CD8-positive, alpha-beta memory T cell (primary cell): ENCODE results near the gene DNAH3. TPM values are rescaled to one million over a fixed set of nuclear protein-coding genes. Genes with fewer than 3 reads are reported as not detected.
"Not testable (repeated sequence)": the region's sequence is repeated elsewhere in the genome, so short reads cannot be mapped to it uniquely, and the experiment has no call there.

Experiments used
- CTCF ChIA-PET: fragments of 350-600 bp; sonication (Branson Sonifier 250); formaldehyde crosslinking; loops from one replicate; lab custom pipeline; 2021; ENCODE audit warnings: antibody characterized with exemption; lab: Charles Lee
- POLR2A ChIA-PET: fragments of 350-600 bp; sonication (Branson Sonifier 250); formaldehyde crosslinking; loops from one replicate; lab custom pipeline; 2021; ENCODE audit warnings: antibody characterized with exemption; lab: Charles Lee
- DNase-seq, 5 donors: peaks; one replicate each; pipeline versions ENCODE4 v3.0.0 to v3.0.0-alpha.2; 2020 to 2022; ENCODE audit warnings: mixed read lengths in 1 of 5
- H3K27ac ChIP-seq: one replicate; pipeline ENCODE4 v1.7.0; 2013; ENCODE audit warnings: low read depth, mild to moderate bottlenecking, low read length, moderate library complexity
- H3K27me3 ChIP-seq: 2 replicates; pipeline ENCODE4 v1.7.0; 2013; ENCODE audit warnings: low read length, mild to moderate bottlenecking; ENCODE audit not compliant: insufficient read depth, poor library complexity, severe bottlenecking
- H3K36me3 ChIP-seq: 2 replicates; pipeline ENCODE4 v1.7.0; 2013; ENCODE audit warnings: mild to moderate bottlenecking, low read length, moderate library complexity; ENCODE audit not compliant: insufficient read depth
- H3K4me1 ChIP-seq: 2 replicates; pipeline ENCODE4 v1.7.0; 2013; ENCODE audit warnings: mild to moderate bottlenecking, low read length, moderate library complexity; ENCODE audit not compliant: insufficient read depth
- H3K4me3 ChIP-seq: 2 replicates; pipeline ENCODE4 v1.7.0; 2013; ENCODE audit warnings: mild to moderate bottlenecking, low read length
- H3K9me3 ChIP-seq: 2 replicates; pipeline ENCODE4 v1.7.0; 2013; ENCODE audit warnings: mild to moderate bottlenecking, low read length
- H3K27ac Mint-ChIP-seq, 8 donors: one replicate each; pipeline ENCODE4 v1.8.0; 2020 to 2021; ENCODE audit warnings: mixed read lengths in 8 of 8, mild to moderate bottlenecking in 6 of 8, inconsistent platforms in 3 of 8, moderate library complexity in 3 of 8
- H3K27me3 Mint-ChIP-seq, 2 donors: one replicate each; pipeline ENCODE4 v1.8.0; 2020 to 2021; ENCODE audit warnings: mixed read lengths in 2 of 2, mild to moderate bottlenecking in 1 of 2, moderate library complexity in 1 of 2
- H3K36me3 Mint-ChIP-seq, 3 donors: one replicate each; pipeline ENCODE4 v1.8.0; 2020 to 2021; ENCODE audit warnings: mixed read lengths in 3 of 3, inconsistent platforms in 1 of 3, mild to moderate bottlenecking in 1 of 3
- H3K4me1 Mint-ChIP-seq, 3 donors: one replicate each; pipeline ENCODE4 v1.8.0; 2020 to 2021; ENCODE audit warnings: mixed read lengths in 3 of 3, inconsistent platforms in 1 of 3, mild to moderate bottlenecking in 1 of 3
- H3K4me3 Mint-ChIP-seq, 7 donors: one replicate each; pipeline ENCODE4 v1.8.0; 2020 to 2021; ENCODE audit warnings: mixed read lengths in 7 of 7, mild to moderate bottlenecking in 6 of 7, moderate library complexity in 4 of 7, inconsistent platforms in 2 of 7
- H3K9me3 Mint-ChIP-seq, 5 donors: one replicate each; pipeline ENCODE4 v1.8.0; 2020 to 2022; ENCODE audit warnings: mixed read lengths in 5 of 5, mild to moderate bottlenecking in 3 of 5, moderate library complexity in 2 of 5, inconsistent platforms in 1 of 5
- polyA plus RNA-seq: library from polyadenylated mRNA; unstranded; fragments of 300-500 nt; fragmentation: Illumina TruSeq; gene quantifications from one replicate; pipeline ENCODE4 v1.2.3, GENCODE V29; 2021
- total RNA-seq, 2 experiments: library from RNA; stranded (reverse); gene quantifications; one replicate each; pipeline ENCODE4 v1.2.3, GENCODE V29; 2021

DNAH3 gene
- total RNA-seq (not detected), polyA plus RNA-seq (not detected)

DNA sequence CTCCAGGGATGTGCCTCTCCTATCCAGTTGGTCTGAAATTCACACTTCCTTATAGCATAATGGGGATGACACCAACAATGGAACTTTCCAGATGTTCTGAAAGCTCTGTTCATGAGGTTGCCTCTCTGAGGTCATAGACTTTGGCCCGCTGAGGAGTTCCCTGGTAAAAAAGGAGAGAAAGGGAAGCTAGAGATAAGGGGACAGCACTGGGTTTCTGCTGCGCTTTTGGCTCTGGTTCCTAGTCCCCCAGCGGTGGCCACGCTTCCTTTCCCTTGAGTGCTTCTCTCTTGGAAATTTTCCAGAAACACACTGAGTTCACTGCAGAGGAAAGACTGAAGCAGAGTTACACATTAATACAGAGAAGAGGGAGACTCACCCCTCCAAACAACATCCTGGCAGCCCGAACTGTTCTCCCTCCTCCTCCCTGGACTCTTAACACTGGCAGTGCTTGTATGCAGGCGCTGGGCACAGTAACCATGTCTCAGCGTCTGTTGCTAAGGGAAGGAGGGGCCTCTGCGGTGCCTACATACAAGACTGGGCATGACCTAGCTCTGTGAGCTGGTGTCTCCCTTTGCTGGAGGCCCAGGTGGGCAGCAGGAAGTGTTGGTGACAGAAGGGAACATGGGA is at the start of gene DNAH3:
Gene DNAH3 (minus strand): TSS at position 472 of the 627 bp plus-strand sequence. CDS start 527 bp downstream, outside the sequence.
- no peaks in the 10 kb centered on the region for H3K36me3 ChIP-seq
- Mint-ChIP-seq H3K9me3 (no peaks in the 10 kb centered on the region), H3K27ac (peak within 1 kb of the TSS in 1 of 8 donors; percentile 41), H3K36me3 (no peaks in the 10 kb centered on the region), H3K4me3 (no peak within 1 kb of the TSS), H3K4me1 (no peaks in the 10 kb centered on the region), H3K27me3 (peaks cover 15 to 45% of the 10 kb centered on the region in 2 donors)
- no peak within 1 kb of the TSS for H3K4me3 ChIP-seq
- ChIA-PET POLR2A (no interaction called here), CTCF (no interaction called here)
- no peak for DNase-seq
- peaks cover 5% of the 10 kb centered on the region for H3K27me3 ChIP-seq
- no peaks in the 10 kb centered on the region for H3K9me3 ChIP-seq
- no peaks in the 10 kb centered on the region for H3K4me1 ChIP-seq
- H3K27ac ChIP-seq, result no peak within 1 kb of the TSS

- H3K27me3 Mint-ChIP-seq, result peaks cover 10 to 31% of the 10 kb centered on the region in 2 donors
- H3K4me3 Mint-ChIP-seq, result no peak overlapping the region
- CTCF ChIA-PET, result no interaction called here
These were observed 49.1 kb upstream of the DNAH3 start for GRCh38 chr16:21199607-21200218.

DNA sequence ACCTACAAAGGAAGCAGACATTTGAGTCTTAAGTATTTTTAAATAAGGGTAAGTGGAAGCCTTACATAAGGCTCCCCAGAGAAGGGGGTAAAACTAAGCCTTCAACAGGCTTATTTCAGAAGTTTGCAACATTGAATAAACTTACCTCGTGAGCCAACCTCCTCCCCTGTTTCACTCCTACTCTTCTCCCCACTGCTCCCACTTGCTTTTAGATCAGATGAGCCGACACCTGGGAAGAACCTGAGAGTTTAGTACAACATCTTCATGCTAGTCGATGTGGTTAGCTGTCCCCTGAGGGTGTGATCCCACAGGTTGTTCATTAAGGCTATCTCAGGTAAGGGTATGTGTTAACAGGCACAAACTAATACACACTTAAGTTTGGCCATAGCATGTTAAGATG is 47.0 kb upstream of the DNAH3 start:
- H3K27ac Mint-ChIP-seq, result no peak overlapping the region
- Histone ChIP-seq H3K27me3 (no peaks in the 10 kb centered on the region), H3K27ac (no peak overlapping the region), H3K4me3 (no peak overlapping the region), H3K9me3 (no peaks in the 10 kb centered on the region), H3K4me1 (no peaks in the 10 kb centered on the region), H3K36me3 (no peaks in the 10 kb centered on the region)
- H3K27me3 Mint-ChIP-seq, result peaks cover 19 to 48% of the 10 kb centered on the region in 2 donors
- no peaks in the 10 kb centered on the region for H3K36me3 Mint-ChIP-seq
- no peak for DNase-seq
- no peaks in the 10 kb centered on the region for H3K9me3 Mint-ChIP-seq
- CTCF ChIA-PET, result interaction anchor here (1.4 kb wide), 1 partner anchor 9 kb away, joined by 5 read pairs; no protein-coding TSS in a partner anchor
- H3K4me3 Mint-ChIP-seq, result no peak overlapping the region
- H3K4me1 Mint-ChIP-seq, result no peaks in the 10 kb centered on the region
- POLR2A ChIA-PET, result no interaction called here

More at GRCh38 chr16:21199607-21200218, 49.1 kb upstream of the DNAH3 start:
- Mint-ChIP-seq H3K27ac (no peak overlapping the region), H3K4me1 (no peaks in the 10 kb centered on the region), H3K9me3 (no peaks in the 10 kb centered on the region), H3K36me3 (no peaks in the 10 kb centered on the region)
- no peak overlapping the region for H3K4me3 ChIP-seq
- H3K27me3 ChIP-seq, result no peaks in the 10 kb centered on the region
- DNase-seq, result no peak
- H3K27ac ChIP-seq, result no peak overlapping the region
- POLR2A ChIA-PET, result no interaction called here
- no peaks in the 10 kb centered on the region for H3K4me1 ChIP-seq
- H3K36me3 ChIP-seq, result no peaks in the 10 kb centered on the region
- H3K9me3 ChIP-seq, result no peaks in the 10 kb centered on the region

DNA sequence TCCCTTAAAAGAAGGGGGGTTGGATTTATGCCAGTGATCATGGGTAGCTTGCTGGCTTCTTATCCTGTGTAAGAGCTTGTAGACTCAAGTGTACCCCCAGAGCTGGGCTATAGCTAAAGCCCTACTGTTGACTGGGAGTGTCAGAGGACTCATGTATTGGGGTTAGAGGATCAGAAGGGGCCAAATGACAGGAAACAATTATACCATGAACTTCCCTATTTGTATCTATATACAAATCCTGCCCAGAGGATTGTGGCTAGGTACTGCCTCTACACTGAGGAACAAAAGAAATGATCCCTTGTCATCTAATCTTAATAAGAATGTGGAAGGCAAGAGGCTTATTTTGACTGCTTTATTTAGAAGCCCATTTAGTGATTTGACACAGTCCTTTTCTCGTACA is 46.5 kb upstream of the DNAH3 start:
- no peaks in the 10 kb centered on the region for H3K27me3 ChIP-seq
- no peak overlapping the region for H3K27ac ChIP-seq
- no peaks in the 10 kb centered on the region for H3K4me1 ChIP-seq
- no peak overlapping the region for H3K4me3 Mint-ChIP-seq
- DNase-seq, result no peak
- H3K9me3 Mint-ChIP-seq, result no peaks in the 10 kb centered on the region
- H3K27me3 Mint-ChIP-seq, result peaks cover 19 to 48% of the 10 kb centered on the region in 2 donors
- no peaks in the 10 kb centered on the region for H3K36me3 ChIP-seq
- ChIA-PET POLR2A (no interaction called here), CTCF (no interaction called here)
- no peaks in the 10 kb centered on the region for H3K4me1 Mint-ChIP-seq
- no peaks in the 10 kb centered on the region for H3K9me3 ChIP-seq
- no peaks in the 10 kb centered on the region for H3K36me3 Mint-ChIP-seq
- no peak overlapping the region for H3K4me3 ChIP-seq
- no peak overlapping the region for H3K27ac Mint-ChIP-seq

- H3K4me3 Mint-ChIP-seq, H3K36me3 Mint-ChIP-seq, H3K27ac Mint-ChIP-seq, H3K9me3 Mint-ChIP-seq, DNase-seq, H3K9me3 ChIP-seq, POLR2A ChIA-PET, H3K27me3 ChIP-seq, CTCF ChIA-PET, H3K36me3 ChIP-seq, H3K4me1 Mint-ChIP-seq, H3K4me1 ChIP-seq, H3K27ac ChIP-seq, H3K4me3 ChIP-seq: not testable (repeated sequence)
- peaks cover 19 to 48% of the 10 kb centered on the region in 2 donors for H3K27me3 Mint-ChIP-seq
These were observed 44.7 kb upstream of the DNAH3 start for GRCh38 chr16:21195330-21195729.

- H3K4me1 ChIP-seq, result no peaks in the 10 kb centered on the region
- POLR2A ChIA-PET, result no interaction called here
- no peaks in the 10 kb centered on the region for H3K9me3 ChIP-seq
- H3K27me3 Mint-ChIP-seq, result peaks cover 19 to 52% of the 10 kb centered on the region in 2 donors
- no peak overlapping the region for H3K4me3 ChIP-seq
- H3K9me3 Mint-ChIP-seq, result peaks cover 0 to 4% (median 3%) of the 10 kb centered on the region in 5 donors
- DNase-seq, result no peak
- H3K4me3 Mint-ChIP-seq, result no peak overlapping the region
- no peak overlapping the region for H3K27ac Mint-ChIP-seq
- H3K27ac ChIP-seq, result no peak overlapping the region
- CTCF ChIA-PET, result no interaction called here
- no peaks in the 10 kb centered on the region for H3K36me3 ChIP-seq
- no peaks in the 10 kb centered on the region for H3K36me3 Mint-ChIP-seq
- H3K4me1 Mint-ChIP-seq, result no peaks in the 10 kb centered on the region
- no peaks in the 10 kb centered on the region for H3K27me3 ChIP-seq
These were observed 44.2 kb upstream of the DNAH3 start for GRCh38 chr16:21194771-21195301.

DNA sequence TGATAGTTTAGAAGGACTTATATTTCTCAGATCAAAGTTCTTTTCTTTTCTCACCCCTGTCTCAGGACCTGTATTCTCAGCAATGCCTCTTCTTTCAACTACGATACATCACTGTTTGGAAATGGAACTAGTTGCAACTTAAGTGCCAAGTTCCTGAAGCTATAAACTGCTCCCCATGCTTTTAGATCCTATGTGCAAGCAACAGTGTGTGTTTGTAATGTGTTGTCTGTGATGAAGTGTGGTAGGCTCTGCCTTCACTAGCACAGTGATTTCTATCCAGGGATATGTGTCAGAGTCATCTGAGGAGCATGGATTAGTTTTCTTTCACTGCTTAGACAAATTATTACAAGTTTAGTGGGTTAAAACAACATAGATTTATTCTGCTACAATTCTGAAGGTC is 42.3 kb upstream of the DNAH3 start:
- Histone ChIP-seq H3K9me3 (no peaks in the 10 kb centered on the region), H3K36me3 (no peaks in the 10 kb centered on the region), H3K4me1 (no peaks in the 10 kb centered on the region), H3K27me3 (no peaks in the 10 kb centered on the region), H3K27ac (no peak overlapping the region), H3K4me3 (no peak overlapping the region)
- H3K4me3 Mint-ChIP-seq, result no peak overlapping the region
- no peak for DNase-seq
- H3K36me3 Mint-ChIP-seq, result no peaks in the 10 kb centered on the region
- peaks cover 3 to 6% (median 5%) of the 10 kb centered on the region in 3 donors for H3K4me1 Mint-ChIP-seq
- ChIA-PET POLR2A (no interaction called here), CTCF (interaction anchor here (1.0 kb wide), 1 partner anchor 374 kb away, joined by 3 read pairs; no protein-coding TSS in a partner anchor)
- H3K27me3 Mint-ChIP-seq, result peaks cover 24 to 43% of the 10 kb centered on the region in 2 donors
- peaks cover 0 to 4% (median 3%) of the 10 kb centered on the region in 5 donors for H3K9me3 Mint-ChIP-seq
- H3K27ac Mint-ChIP-seq, result no peak overlapping the region

GRCh38 chr16:21190599-21190998 is 40.0 kb upstream of the DNAH3 start:
- H3K27me3 ChIP-seq, result no peaks in the 10 kb centered on the region
- no peak overlapping the region for H3K27ac ChIP-seq
- Mint-ChIP-seq H3K27ac (no peak overlapping the region), H3K9me3 (peaks cover 0 to 4% (median 3%) of the 10 kb centered on the region in 5 donors), H3K4me3 (no peak overlapping the region), H3K36me3 (no peaks in the 10 kb centered on the region), H3K27me3 (peaks cover 19 to 40% of the 10 kb centered on the region in 2 donors), H3K4me1 (peaks cover 3 to 6% (median 5%) of the 10 kb centered on the region in 3 donors)
- H3K36me3 ChIP-seq, result no peaks in the 10 kb centered on the region
- no peak for DNase-seq
- ChIA-PET POLR2A (no interaction called here), CTCF (interaction anchor here (0.7 kb wide), 1 partner anchor 21 kb away, joined by 3 read pairs; no protein-coding TSS in a partner anchor)
- no peaks in the 10 kb centered on the region for H3K4me1 ChIP-seq
- H3K9me3 ChIP-seq, result no peaks in the 10 kb centered on the region
- H3K4me3 ChIP-seq, result no peak overlapping the region
